Measurements from ENCODE around the gene MYRF. TPM values are rescaled to one million over a fixed set of nuclear protein-coding genes. Genes with fewer than 3 reads are reported as not detected.

Gene MYRF
- total and polyA plus RNA-seq, 4 experiments from 2014 or later = 0.44 to 1.6 (median 0.89) TPM

DNA sequence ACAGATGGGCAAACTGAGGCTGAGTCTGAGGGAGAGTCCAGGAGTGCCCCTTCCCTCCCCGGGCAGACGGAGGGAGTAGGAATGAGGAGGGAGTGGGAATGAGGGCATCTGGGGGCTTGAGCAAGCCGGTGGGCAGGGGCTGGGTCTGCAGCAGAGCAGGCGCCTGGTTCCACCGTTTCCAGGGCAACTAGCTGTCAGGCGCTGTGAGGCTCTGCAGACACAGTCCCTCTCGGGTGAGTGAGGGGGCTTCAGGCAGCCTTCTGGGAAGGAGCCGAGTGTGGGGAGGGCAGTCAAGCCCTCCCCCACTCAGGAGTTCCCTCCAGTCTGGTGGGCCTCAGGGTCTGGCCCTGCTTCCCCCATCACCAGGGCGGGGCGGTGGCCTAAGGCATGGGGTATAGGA lies 20.9 kb downstream of the MYRF start:
- no peaks in the 10 kb centered on the region for H3K27me3 ChIP-seq (ENCODE audit: insufficient read depth, low read length)
- H3K36me3 Mint-ChIP-seq = no peaks in the 10 kb centered on the region
- H3K4me1 Mint-ChIP-seq = peaks cover 8 to 37% (median 15%) of the 10 kb centered on the region in 4 donors
- H3K4me1 ChIP-seq (ENCODE audit: insufficient read depth, low read length) = peaks cover 21% of the 10 kb centered on the region
- H3K27ac Mint-ChIP-seq = peak overlapping the region in 1 of 7 donors; percentile 41
- no peak overlapping the region for H3K4me3 Mint-ChIP-seq
- ChIA-PET POLR2A (ENCODE audit: partially characterized antibody) (no interaction called here), CTCF (ENCODE audit: partially characterized antibody) (no interaction called here)
- DNase-seq = no peak
- no peaks in the 10 kb centered on the region for H3K27me3 Mint-ChIP-seq
- intact Hi-C loops (cut with micrococcal nuclease) = no loop called here
- no peaks in the 10 kb centered on the region for H3K9me3 ChIP-seq (ENCODE audit: control insufficient read depth in 1 of 2, low read length in 2 of 2)
- no peak overlapping the region for H3K4me3 ChIP-seq (ENCODE audit: low read length in 2 of 2)
- H3K27ac ChIP-seq (ENCODE audit: low read depth, low read length) = no peak overlapping the region
- no peaks in the 10 kb centered on the region for H3K9me3 Mint-ChIP-seq
- no peaks in the 10 kb centered on the region for H3K36me3 ChIP-seq (ENCODE audit: insufficient read depth, low read length)

GRCh38 chr11:61773809-61774208 lies 21.4 kb downstream of the MYRF start:
- Mint-ChIP-seq H3K4me3 (no peak overlapping the region), H3K27me3 (no peaks in the 10 kb centered on the region), H3K4me1 (peaks cover 8 to 38% (median 15%) of the 10 kb centered on the region in 4 donors), H3K36me3 (no peaks in the 10 kb centered on the region), H3K9me3 (no peaks in the 10 kb centered on the region), H3K27ac (peak overlapping the region in 1 of 7 donors; percentile 24)
- no peaks in the 10 kb centered on the region for H3K27me3 ChIP-seq (ENCODE audit: insufficient read depth, low read length)
- H3K4me3 ChIP-seq (ENCODE audit: low read length in 2 of 2) = no peak overlapping the region
- CTCF ChIA-PET (ENCODE audit: partially characterized antibody) = no interaction called here
- POLR2A ChIA-PET (ENCODE audit: partially characterized antibody) = no interaction called here
- DNase-seq = no peak
- peaks cover 21% of the 10 kb centered on the region for H3K4me1 ChIP-seq (ENCODE audit: insufficient read depth, low read length)
- H3K27ac ChIP-seq (ENCODE audit: low read depth, low read length) = no peak overlapping the region
- H3K9me3 ChIP-seq (ENCODE audit: control insufficient read depth in 1 of 2, low read length in 2 of 2) = no peaks in the 10 kb centered on the region
- intact Hi-C loops (cut with micrococcal nuclease) = no loop called here
- H3K36me3 ChIP-seq (ENCODE audit: insufficient read depth, low read length) = no peaks in the 10 kb centered on the region

DNA sequence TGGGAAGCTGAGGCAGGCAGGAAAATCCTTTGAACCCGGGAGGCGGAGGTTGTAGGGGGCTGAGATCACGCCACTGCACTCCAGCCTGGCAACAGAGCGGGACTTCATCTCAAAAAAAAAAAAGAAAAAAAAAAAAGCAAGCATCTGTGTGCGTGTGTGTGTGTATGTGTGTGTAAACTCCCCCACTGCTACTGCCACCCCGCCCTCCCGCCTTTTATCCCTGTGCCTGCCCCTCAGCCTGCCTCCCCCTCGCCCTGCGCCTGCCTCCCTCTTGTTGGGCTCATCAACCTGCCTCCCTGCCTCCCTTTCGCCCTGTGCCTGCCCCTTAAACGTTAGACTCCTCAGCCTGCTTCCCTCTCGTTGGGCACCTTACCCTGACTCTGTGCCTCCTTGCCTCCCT lies 22.0 kb downstream of the MYRF start:
- Mint-ChIP-seq H3K27ac (peak overlapping the region in 1 of 7 donors; percentile 86), H3K4me1 (peaks cover 8 to 38% (median 15%) of the 10 kb centered on the region in 4 donors), H3K9me3 (no peaks in the 10 kb centered on the region), H3K4me3 (no peak overlapping the region), H3K36me3 (no peaks in the 10 kb centered on the region), H3K27me3 (no peaks in the 10 kb centered on the region)
- Histone ChIP-seq H3K36me3 (ENCODE audit: insufficient read depth, low read length) (no peaks in the 10 kb centered on the region), H3K4me3 (ENCODE audit: low read length in 2 of 2) (no peak overlapping the region), H3K27me3 (ENCODE audit: insufficient read depth, low read length) (no peaks in the 10 kb centered on the region), H3K4me1 (ENCODE audit: insufficient read depth, low read length) (peaks cover 21% of the 10 kb centered on the region), H3K9me3 (ENCODE audit: control insufficient read depth in 1 of 2, low read length in 2 of 2) (no peaks in the 10 kb centered on the region), H3K27ac (ENCODE audit: low read depth, low read length) (no peak overlapping the region)
- DNase-seq = no peak
- ChIA-PET CTCF (ENCODE audit: partially characterized antibody) (interaction anchor here (0.8 kb wide), 1 partner anchor 14 kb away, joined by 3 read pairs; no protein-coding TSS in a partner anchor), POLR2A (ENCODE audit: partially characterized antibody) (no interaction called here)
- intact Hi-C loops (cut with micrococcal nuclease) = no loop called here

DNA sequence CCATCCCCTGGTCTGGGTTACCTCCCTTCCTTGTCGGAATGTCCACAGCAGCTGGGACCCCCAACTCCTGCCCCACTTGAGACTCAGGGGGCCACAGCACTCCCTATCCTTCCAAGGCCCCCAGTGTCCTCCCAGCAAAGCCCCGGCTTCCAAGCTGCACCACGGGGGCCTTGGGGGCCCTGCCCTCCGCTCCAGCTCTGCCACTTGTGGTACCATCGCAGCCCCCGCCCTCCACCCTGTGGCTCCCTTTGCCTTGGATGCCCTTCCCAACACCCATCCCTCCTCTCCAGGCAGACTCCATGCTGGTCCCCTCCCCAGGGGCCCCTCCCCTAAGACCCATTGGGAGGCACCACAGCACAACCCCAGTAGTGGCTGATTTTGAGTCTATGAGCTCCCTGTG lies 22.7 kb downstream of the MYRF start:
- DNase-seq = no peak
- H3K9me3 ChIP-seq (ENCODE audit: control insufficient read depth in 1 of 2, low read length in 2 of 2) = no peaks in the 10 kb centered on the region
- H3K27me3 ChIP-seq (ENCODE audit: insufficient read depth, low read length) = no peaks in the 10 kb centered on the region
- ChIA-PET POLR2A (ENCODE audit: partially characterized antibody) (no interaction called here), CTCF (ENCODE audit: partially characterized antibody) (interaction anchor here (0.8 to 1.0 kb wide), 2 partner anchors 13 to 26 kb away, joined by 3 read pairs; no protein-coding TSS in a partner anchor)
- H3K27ac Mint-ChIP-seq = peak overlapping the region in 1 of 7 donors; percentile 30
- H3K36me3 Mint-ChIP-seq = no peaks in the 10 kb centered on the region
- intact Hi-C loops (cut with micrococcal nuclease) = no loop called here
- H3K27ac ChIP-seq (ENCODE audit: low read depth, low read length) = no peak overlapping the region
- H3K4me3 Mint-ChIP-seq = peak overlapping the region in 2 of 8 donors; percentile 58 to 64
- H3K4me1 ChIP-seq (ENCODE audit: insufficient read depth, low read length) = peaks cover 21% of the 10 kb centered on the region
- H3K4me1 Mint-ChIP-seq = peaks cover 8 to 38% (median 15%) of the 10 kb centered on the region in 4 donors
- H3K27me3 Mint-ChIP-seq = no peaks in the 10 kb centered on the region
- H3K9me3 Mint-ChIP-seq = no peaks in the 10 kb centered on the region
- no peaks in the 10 kb centered on the region for H3K36me3 ChIP-seq (ENCODE audit: insufficient read depth, low read length)
- H3K4me3 ChIP-seq (ENCODE audit: low read length in 2 of 2) = no peak overlapping the region

- intact Hi-C loops (cut with micrococcal nuclease) = no loop called here
- Mint-ChIP-seq H3K27me3 (no peaks in the 10 kb centered on the region), H3K4me1 (peaks cover 8 to 37% (median 14%) of the 10 kb centered on the region in 4 donors), H3K4me3 (peak overlapping the region in 2 of 8 donors; percentile 58 to 82), H3K36me3 (no peaks in the 10 kb centered on the region), H3K27ac (peak overlapping the region in 2 of 7 donors; percentile 27 to 30), H3K9me3 (no peaks in the 10 kb centered on the region)
- ChIA-PET POLR2A (ENCODE audit: partially characterized antibody) (no interaction called here), CTCF (ENCODE audit: partially characterized antibody) (interaction anchor here (1.0 to 1.4 kb wide), 3 partner anchors 27 to 40 kb away, joined by 3 to 4 read pairs (median 4); no protein-coding TSS in a partner anchor)
- Histone ChIP-seq H3K9me3 (ENCODE audit: control insufficient read depth in 1 of 2, low read length in 2 of 2) (no peaks in the 10 kb centered on the region), H3K36me3 (ENCODE audit: insufficient read depth, low read length) (no peaks in the 10 kb centered on the region), H3K27ac (ENCODE audit: low read depth, low read length) (no peak overlapping the region), H3K27me3 (ENCODE audit: insufficient read depth, low read length) (no peaks in the 10 kb centered on the region), H3K4me1 (ENCODE audit: insufficient read depth, low read length) (peaks cover 21% of the 10 kb centered on the region), H3K4me3 (ENCODE audit: low read length in 2 of 2) (no peak overlapping the region)
- peak in 1 of 5 donors; percentile 19 for DNase-seq
These were observed 23.4 kb downstream of the MYRF start for GRCh38 chr11:61775606-61776554.

DNA sequence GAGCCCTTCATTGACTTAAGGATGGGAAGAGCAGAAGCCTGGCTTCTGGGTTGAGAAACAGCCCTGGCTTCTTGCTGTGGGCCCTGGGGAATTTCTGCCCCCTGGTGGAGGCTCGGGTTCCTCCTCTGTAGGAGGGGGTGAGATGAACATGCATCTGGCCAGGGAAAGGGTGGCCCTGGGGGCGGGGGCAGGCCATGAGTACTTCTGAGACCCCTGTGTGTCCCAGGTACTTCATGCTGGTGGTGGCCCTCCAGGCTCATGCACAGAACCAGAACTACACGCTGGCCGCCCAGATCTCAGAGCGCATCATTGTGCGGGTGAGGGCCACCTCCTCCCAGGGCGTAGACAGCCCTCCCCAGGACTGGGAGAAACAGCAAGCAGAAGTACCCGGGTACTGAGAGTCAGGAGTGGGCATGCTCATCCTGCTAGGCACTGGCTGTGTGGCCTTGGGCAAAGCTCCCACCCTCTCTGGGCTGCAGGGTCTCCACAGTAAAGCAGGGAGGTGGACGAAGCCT lies 24.2 kb downstream of the MYRF start:
- no peaks in the 10 kb centered on the region for H3K9me3 Mint-ChIP-seq
- Histone ChIP-seq H3K27me3 (ENCODE audit: insufficient read depth, low read length) (no peaks in the 10 kb centered on the region), H3K4me1 (ENCODE audit: insufficient read depth, low read length) (peaks cover 21% of the 10 kb centered on the region), H3K36me3 (ENCODE audit: insufficient read depth, low read length) (no peaks in the 10 kb centered on the region), H3K9me3 (ENCODE audit: control insufficient read depth in 1 of 2, low read length in 2 of 2) (no peaks in the 10 kb centered on the region), H3K27ac (ENCODE audit: low read depth, low read length) (no peak overlapping the region), H3K4me3 (ENCODE audit: low read length in 2 of 2) (peak overlapping the region in 1 of 2 donors; percentile 28)
- no peaks in the 10 kb centered on the region for H3K27me3 Mint-ChIP-seq
- H3K27ac Mint-ChIP-seq = peak overlapping the region in 4 of 7 donors; percentile 46 to 71 (median 65)
- no peaks in the 10 kb centered on the region for H3K36me3 Mint-ChIP-seq
- ChIA-PET POLR2A (ENCODE audit: partially characterized antibody) (no interaction called here), CTCF (ENCODE audit: partially characterized antibody) (interaction anchor here (1.1 to 1.4 kb wide), 3 partner anchors 17 to 39 kb away, joined by 3 to 4 read pairs (median 4); no protein-coding TSS in a partner anchor)
- H3K4me3 Mint-ChIP-seq = peak overlapping the region; percentile 26 to 82 (median 64)
- H3K4me1 Mint-ChIP-seq = peaks cover 6 to 33% (median 12%) of the 10 kb centered on the region in 4 donors
- peak in 4 of 5 donors; percentile 31 to 47 (median 36) for DNase-seq
- intact Hi-C loops (cut with micrococcal nuclease) = loop anchor here (1.0 kb wide), 1 partner anchor 16 kb away; the partner anchor contains the start of genes FEN1 and TMEM258
